Activated T-helper 2 cell treated with anti-CD3 and anti-CD28 coated beads, Interferon-gamma antibody, Interleukin-2, Interleukin-4, amounts not matched to agents 10 μg/mL and 5 μg/mL and 100 μg/mL, durations not matched to agents 14 hours and 24 hours and 36 hours (primary cell): ENCODE results near the gene CD209. TPM values are rescaled to one million over a fixed set of nuclear protein-coding genes. Genes with fewer than 3 reads are reported as not detected.

ENCODE experiments used
- DNase-seq: peaks from one replicate; pipeline ENCODE4 v3.0.0; 2021; ENCODE audit warnings: low spot score
- H3K27ac Mint-ChIP-seq: one replicate; pipeline ENCODE4 v1.8.0; 2021; ENCODE audit warnings: mixed read lengths
- H3K27me3 Mint-ChIP-seq: one replicate; pipeline ENCODE4 v1.8.0; 2021; ENCODE audit warnings: low read depth, mixed read lengths
- H3K36me3 Mint-ChIP-seq: one replicate; pipeline ENCODE4 v1.8.0; 2021; ENCODE audit warnings: low read depth, mixed read lengths
- H3K4me1 Mint-ChIP-seq: one replicate; pipeline ENCODE4 v1.8.0; 2021; ENCODE audit warnings: low read depth, mixed read lengths
- H3K4me3 Mint-ChIP-seq: one replicate; pipeline ENCODE4 v1.8.0; 2021; ENCODE audit warnings: low read depth, mild to moderate bottlenecking, moderate library complexity, mixed read lengths
- H3K9me3 Mint-ChIP-seq: one replicate; pipeline ENCODE4 v1.8.0; 2021; ENCODE audit warnings: mixed read lengths
- intact Hi-C: fragments of 100-400 bp; cut with micrococcal nuclease; formaldehyde crosslinking; loops from one replicate; pipeline ENCODE4 v1.15.1; 2023
- total RNA-seq: library from RNA; stranded (reverse); gene quantifications from 2 replicates; pipeline ENCODE4 v1.2.3, GENCODE V29; 2022

CD209 gene
- total RNA-seq, 1 donor from 2014 or later: not detected

DNA sequence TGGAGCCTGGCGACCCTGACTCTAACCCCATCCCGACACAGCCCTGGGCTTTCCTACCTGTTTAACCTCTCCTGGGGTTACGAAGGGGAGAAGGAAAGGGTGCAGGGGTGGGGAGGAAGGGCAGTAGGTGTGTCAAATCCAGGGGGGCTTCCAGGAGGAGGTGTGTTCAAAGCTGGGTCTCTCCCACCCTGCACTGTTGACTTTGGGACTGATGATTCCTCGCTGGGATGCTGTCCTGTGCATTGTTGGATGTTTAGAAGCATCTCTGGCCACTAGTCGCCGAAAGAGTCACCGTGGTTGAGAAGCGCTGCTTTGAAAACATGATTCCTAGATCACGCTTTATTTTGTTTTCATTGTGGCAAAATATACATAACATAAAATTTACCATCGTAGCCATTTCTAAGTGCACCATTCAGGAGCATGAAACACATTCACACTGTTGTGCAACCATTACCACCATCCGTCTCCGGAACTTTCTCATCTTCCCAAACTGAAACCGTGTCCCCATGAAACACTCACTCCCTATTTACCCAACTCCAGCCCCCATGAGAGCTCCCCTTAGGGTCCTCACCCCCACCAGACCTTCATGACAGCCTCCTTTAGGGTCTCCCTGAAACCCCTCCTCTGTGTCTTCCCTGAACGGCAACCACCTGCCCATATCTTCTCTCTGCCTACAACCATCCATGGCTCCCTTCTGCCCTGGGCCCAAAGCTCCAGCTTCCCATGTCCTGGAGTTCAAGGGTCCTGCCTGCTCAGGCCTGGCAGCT lies 41.0 kb downstream of the CD209 start:
- Mint-ChIP-seq H3K36me3 (no peaks in the 10 kb centered on the region), H3K4me1 (peaks cover 20% of the 10 kb centered on the region), H3K27me3 (peaks cover 12% of the 10 kb centered on the region), H3K9me3 (no peaks in the 10 kb centered on the region), H3K27ac (peak overlapping the region; percentile 63), H3K4me3 (peak overlapping the region; percentile 31)
- DNase-seq: no peak
- intact Hi-C loops: no loop called here

- Mint-ChIP-seq H3K36me3 (no peaks in the 10 kb centered on the region), H3K27ac (peak overlapping the region; percentile 63), H3K4me1 (peaks cover 20% of the 10 kb centered on the region), H3K27me3 (peaks cover 12% of the 10 kb centered on the region), H3K4me3 (peak overlapping the region; percentile 31), H3K9me3 (no peaks in the 10 kb centered on the region)
- intact Hi-C loops: no loop called here
- peak; percentile 64 for DNase-seq
Observed at GRCh38 chr19:7705387-7706187, 41.7 kb downstream of the CD209 start.

DNA sequence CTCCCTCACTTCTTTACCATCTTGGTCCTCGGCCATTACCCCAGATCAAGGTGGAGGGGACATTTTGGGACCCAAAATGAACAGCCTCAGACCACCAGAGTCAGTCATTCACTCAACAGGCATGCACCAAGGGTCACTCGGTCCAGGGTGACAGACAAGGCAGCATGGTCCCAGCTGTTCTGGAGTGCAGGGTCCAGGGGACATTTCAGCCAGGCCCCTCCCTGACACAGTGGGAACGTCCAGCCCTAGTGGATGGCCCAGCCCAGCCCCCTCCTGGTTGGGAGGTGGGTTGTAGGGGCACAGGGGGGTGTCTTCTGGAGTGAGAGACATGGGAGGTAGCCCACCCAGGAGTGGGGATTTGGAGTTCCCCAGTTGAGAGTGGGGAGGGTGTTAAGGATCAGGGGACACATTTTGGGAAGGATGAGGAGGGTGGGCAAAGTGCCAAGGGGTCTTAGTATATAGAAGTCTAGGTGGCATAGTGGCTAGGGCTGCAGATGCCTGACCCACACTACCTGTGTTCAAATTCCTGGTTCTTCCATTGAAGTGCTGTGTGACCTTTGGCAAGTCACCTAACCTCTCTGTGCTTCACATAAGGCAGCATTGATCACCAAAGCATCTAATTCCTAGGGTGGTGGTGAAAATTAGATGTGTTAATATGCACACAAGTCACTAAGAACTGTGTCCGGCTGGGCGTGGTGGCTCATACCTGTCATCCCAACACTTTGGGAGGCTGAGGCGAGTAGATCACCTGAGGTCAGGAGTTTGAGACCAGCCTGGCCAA lies 42.9 kb downstream of the CD209 start:
- Mint-ChIP-seq H3K27me3 (peaks cover 14% of the 10 kb centered on the region), H3K36me3 (no peaks in the 10 kb centered on the region), H3K9me3 (no peaks in the 10 kb centered on the region), H3K27ac (no peak overlapping the region), H3K4me1 (peaks cover 23% of the 10 kb centered on the region), H3K4me3 (no peak overlapping the region)
- DNase-seq: no peak
- intact Hi-C loops: no loop called here

DNA sequence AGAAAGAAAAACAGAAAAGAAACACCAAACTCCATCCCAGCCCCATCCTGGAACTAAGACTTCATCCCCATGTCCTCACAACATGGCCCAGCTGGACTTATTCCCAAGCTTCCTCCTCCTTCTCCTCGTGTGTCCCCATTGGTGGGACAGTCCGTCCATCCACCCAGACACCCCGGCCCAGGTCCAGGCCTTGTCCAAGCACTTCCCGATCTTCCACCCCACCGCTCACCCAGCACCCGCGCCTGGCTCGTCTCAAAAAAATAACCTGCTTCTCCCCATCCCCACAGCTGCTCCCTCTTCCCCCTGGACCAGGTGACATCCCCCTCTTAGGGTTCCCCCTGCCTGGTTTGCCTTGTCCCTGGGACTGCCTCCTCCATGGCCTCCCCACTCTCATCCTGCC lies 44.0 kb downstream of the CD209 start:
- Mint-ChIP-seq H3K27ac (no peak overlapping the region), H3K36me3 (no peaks in the 10 kb centered on the region), H3K27me3 (peaks cover 16% of the 10 kb centered on the region), H3K9me3 (no peaks in the 10 kb centered on the region), H3K4me3 (no peak overlapping the region), H3K4me1 (peaks cover 29% of the 10 kb centered on the region)
- intact Hi-C loops: no loop called here
- DNase-seq: no peak

DNA sequence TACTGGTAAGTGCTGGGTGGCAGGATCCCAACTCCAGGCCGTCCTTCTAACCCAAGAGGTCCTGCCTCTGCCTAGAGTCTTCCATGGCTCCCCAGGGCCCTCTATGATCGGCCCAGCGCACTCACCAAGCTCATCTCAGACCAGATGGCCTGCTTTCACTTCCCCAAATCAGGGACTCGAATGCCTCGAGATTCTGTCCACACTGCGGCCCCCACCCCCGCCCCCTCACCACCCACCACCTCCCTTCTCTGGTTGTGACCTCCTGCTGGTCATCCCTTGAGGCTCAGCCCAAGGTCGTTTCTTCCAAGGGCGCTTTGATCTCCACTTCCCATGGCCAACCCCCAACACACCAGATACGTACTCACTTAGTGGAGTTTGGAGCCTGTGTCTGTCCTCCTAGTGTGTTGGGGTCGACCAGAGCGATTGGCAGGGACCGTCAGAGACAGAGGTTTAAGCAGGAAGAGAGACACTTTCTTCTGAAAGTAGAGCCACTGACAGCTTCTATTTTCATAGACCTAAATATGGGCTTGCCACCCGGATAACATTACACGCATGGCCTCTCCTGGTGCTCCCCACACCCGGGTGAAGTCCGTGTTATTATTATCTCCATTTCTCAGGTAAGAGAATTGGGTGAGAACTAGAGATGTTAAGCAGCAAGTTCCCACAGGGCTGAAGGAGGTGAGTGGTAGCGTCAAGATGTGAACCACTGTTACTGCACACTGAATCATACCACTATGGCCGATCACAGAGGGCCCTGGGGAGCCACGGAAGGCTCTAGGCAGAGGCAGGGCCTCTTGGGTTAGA lies 45.5 kb downstream of the CD209 start, which contains the start of gene FCER2:
Gene FCER2, minus strand, starts transcription at position 478 of the 804 bp plus-strand sequence. CDS start 2,371 bp downstream, outside the sequence.
- Mint-ChIP-seq H3K4me1 (peaks cover 24% of the 10 kb centered on the region), H3K36me3 (no peaks in the 10 kb centered on the region), H3K4me3 (no peak within 1 kb of the TSS), H3K9me3 (no peaks in the 10 kb centered on the region), H3K27me3 (peaks cover 24% of the 10 kb centered on the region), H3K27ac (no peak within 1 kb of the TSS)
- intact Hi-C loops: no loop called here
- DNase-seq: no peak

DNA sequence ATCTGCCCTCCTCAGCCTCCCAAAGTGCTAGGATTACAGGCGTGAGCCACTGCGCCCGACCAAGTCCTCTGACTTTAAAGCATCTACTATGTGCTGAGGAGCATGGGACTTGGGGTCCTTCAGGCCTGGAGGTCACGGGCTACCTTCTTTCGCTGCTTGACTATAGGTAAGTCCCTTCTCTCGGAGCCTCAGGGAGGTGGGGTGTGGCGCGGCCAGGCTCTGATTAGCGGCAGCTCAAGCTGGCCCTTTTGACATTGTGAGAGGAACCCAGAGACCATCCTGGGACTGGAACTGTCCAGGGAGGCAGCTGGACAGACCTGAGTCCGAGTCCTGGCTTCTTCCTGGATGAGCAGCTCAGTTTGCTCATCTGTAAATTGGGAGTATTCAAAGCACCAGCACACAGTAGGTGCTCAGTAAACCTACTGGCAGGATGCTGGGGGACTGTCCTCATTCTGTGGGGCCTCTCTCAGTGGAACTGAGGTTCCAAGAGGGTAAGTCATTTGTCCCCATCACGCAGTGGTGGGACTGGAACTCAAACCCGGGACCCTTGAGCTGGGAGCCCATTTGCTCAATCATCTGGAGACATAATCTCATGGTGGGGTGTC lies 46.2 kb downstream of the CD209 start:
- Mint-ChIP-seq H3K4me1 (peaks cover 17% of the 10 kb centered on the region), H3K27ac (no peak overlapping the region), H3K27me3 (peaks cover 28% of the 10 kb centered on the region), H3K36me3 (no peaks in the 10 kb centered on the region), H3K4me3 (no peak overlapping the region), H3K9me3 (no peaks in the 10 kb centered on the region)
- no peak for DNase-seq
- intact Hi-C loops: no loop called here

DNA sequence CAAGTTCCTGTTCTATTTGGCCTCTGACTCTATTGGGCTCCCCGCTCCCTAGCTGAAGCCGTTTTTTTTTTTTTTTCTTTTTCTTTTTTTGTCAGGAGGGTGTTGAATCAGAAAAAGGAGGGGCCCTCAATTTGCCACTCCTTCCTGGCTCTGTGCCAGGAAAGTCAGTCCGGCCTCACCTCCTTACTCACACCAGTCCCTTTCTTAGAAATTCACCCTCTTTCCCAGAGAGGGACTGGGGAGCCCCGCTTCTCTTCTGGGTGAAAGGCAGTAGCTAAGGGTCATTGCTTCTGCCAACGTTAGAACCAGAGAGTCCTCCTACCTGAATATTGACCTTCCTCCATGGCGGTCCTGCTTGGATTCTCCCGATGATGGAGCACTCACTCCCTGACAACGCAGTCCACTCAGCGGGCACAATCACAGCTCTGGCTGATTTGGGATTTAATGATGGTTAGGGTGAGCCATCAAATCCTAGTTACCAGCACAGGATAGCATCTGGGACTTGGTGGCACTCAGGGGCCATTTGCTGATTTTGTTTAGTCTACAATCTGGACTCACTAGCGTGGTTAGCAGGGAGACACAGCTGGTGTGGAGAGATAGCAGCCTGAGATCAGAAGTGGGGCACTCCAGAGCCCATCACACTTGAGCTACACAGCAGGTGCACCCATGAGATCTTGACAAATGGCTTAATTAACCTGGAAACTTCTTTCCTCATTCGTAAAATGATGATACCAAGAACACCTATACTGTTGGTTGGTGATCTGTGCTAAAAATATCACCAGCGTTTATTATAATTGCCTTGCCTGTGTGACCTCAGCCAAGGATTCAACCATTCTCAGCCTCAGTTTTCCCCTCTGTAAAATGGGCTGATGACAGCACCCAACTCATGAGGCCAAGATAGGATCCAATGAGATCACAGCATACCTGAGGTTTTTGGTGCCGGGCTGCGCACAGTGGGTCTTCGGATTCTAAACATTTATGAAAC lies 47.6 kb downstream of the CD209 start:
- intact Hi-C loops: no loop called here

GRCh38 chr19:7699003-7699402 lies 48.3 kb downstream of the CD209 start:
- no peak overlapping the region for H3K27ac Mint-ChIP-seq
- H3K4me1 Mint-ChIP-seq: peaks cover 10% of the 10 kb centered on the region
- H3K4me3 Mint-ChIP-seq: no peak overlapping the region
- H3K36me3 Mint-ChIP-seq: no peaks in the 10 kb centered on the region
- peaks cover 30% of the 10 kb centered on the region for H3K27me3 Mint-ChIP-seq
- DNase-seq: no peak
- intact Hi-C loops: no loop called here
- no peaks in the 10 kb centered on the region for H3K9me3 Mint-ChIP-seq

More for the DNA sequence above, 47.6 kb downstream of the CD209 start:
- Mint-ChIP-seq H3K4me1 (peaks cover 10% of the 10 kb centered on the region), H3K4me3 (no peak overlapping the region), H3K27ac (peak overlapping the region; percentile 40), H3K27me3 (peaks cover 30% of the 10 kb centered on the region), H3K36me3 (no peaks in the 10 kb centered on the region), H3K9me3 (no peaks in the 10 kb centered on the region)
- no peak for DNase-seq

- Mint-ChIP-seq H3K4me3 (no peak overlapping the region), H3K27me3 (peaks cover 26% of the 10 kb centered on the region), H3K9me3 (no peaks in the 10 kb centered on the region), H3K4me1 (peaks cover 10% of the 10 kb centered on the region), H3K36me3 (no peaks in the 10 kb centered on the region), H3K27ac (no peak overlapping the region)
- intact Hi-C loops: no loop called here
- DNase-seq: no peak
Observed at GRCh38 chr19:7698583-7698982, 48.8 kb downstream of the CD209 start.

DNA sequence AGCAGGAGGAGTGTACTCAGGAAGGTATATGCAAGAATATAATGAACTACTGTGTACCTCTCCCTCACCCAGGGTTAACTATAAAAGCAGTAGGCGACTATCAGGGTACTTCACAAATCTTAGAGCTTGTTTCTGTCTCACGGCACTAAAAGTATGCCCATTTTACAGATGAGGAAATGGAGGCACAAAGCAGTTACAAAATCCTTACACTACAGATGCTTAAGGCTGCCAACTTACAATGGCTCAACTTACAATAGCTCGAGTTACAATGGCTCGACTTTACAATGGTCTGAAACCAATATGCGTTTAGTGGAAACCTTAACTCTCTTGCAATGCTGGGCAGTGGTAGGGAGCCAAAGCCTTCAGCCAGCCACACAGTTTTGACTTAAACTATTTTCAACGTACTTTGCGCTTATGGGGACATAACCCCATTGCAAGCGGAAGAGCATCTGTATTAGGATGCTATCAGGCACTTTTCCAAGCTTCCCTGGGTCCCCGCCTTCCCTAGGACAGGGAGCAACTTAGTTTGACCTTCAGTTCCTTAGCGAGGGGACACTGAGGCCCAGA lies 49.5 kb downstream of the CD209 start:
- Mint-ChIP-seq H3K4me1 (peaks cover 10% of the 10 kb centered on the region), H3K27ac (no peak overlapping the region), H3K9me3 (no peaks in the 10 kb centered on the region), H3K27me3 (peaks cover 24% of the 10 kb centered on the region), H3K36me3 (no peaks in the 10 kb centered on the region), H3K4me3 (no peak overlapping the region)
- no peak for DNase-seq
- intact Hi-C loops: no loop called here

DNA sequence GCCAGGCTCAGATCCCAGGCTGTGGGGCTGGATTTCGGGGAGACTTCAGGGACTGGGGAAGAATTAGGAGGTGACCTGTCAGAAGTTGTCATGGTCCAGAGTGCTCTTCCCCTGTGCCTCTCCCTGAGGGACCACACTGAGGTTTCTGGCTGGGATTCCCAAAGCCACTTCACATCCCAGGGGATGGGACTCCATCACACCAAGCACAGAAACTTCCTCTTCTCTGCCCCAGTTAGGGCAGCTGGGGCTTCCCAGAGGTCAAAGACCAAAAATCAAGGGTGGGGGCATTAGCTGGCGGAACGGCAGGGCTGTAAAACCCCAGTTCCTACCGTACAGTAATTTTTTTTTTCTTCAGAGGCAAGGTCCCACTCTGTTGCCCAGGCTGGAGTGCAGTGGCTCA lies 52.8 kb downstream of the CD209 start:
- H3K9me3 Mint-ChIP-seq: no peaks in the 10 kb centered on the region
- no peak overlapping the region for H3K4me3 Mint-ChIP-seq
- DNase-seq: no peak
- H3K27me3 Mint-ChIP-seq: peaks cover 18% of the 10 kb centered on the region
- H3K4me1 Mint-ChIP-seq: peaks cover 6% of the 10 kb centered on the region
- H3K36me3 Mint-ChIP-seq: no peaks in the 10 kb centered on the region
- H3K27ac Mint-ChIP-seq: no peak overlapping the region
- intact Hi-C loops: no loop called here
